HepG2 (cell line): ENCODE results near the gene CDCA5. TPM values are rescaled to one million over a fixed set of nuclear protein-coding genes. Genes with fewer than 3 reads are reported as not detected.

ENCODE experiments used
- GTF2F1 ChIP-seq: fragments of 150-350 bp; IDR thresholded peaks from 2 replicates; pipeline ENCODE4 v1.6.1; 2014; ENCODE audit warnings: low read length
- RNF2 ChIP-seq: fragments of 450-650 bp; conservative IDR thresholded peaks from 2 replicates; pipeline ENCODE4 v1.6.1; 2016; ENCODE audit warnings: low read depth
- TEAD2 ChIP-seq: sonication (generic); formaldehyde crosslinking; IDR thresholded peaks from 2 replicates; pipeline ENCODE4 v1.9.0; 2021; ENCODE audit warnings: missing genetic modification reagents
- TEAD3 ChIP-seq: optimal IDR thresholded peaks from 2 replicates; pipeline ENCODE3; 2016; ENCODE audit warnings: borderline replicate concordance
- ZNF205 ChIP-seq: IDR thresholded peaks from 2 replicates; pipeline ENCODE4 v1.6.1; 2018; ENCODE audit warnings: missing biosample characterization, missing genetic modification reagents
- ZNF441 ChIP-seq: sonication (generic); formaldehyde crosslinking; IDR thresholded peaks from 2 replicates; pipeline ENCODE4 v1.7.0; 2021; ENCODE audit warnings: missing genetic modification reagents, borderline replicate concordance
- ZNF713 ChIP-seq: sonication (generic); formaldehyde crosslinking; IDR thresholded peaks from 2 replicates; pipeline ENCODE4 v1.4.0; 2020; ENCODE audit warnings: mild to moderate bottlenecking, missing genetic modification reagents
- polyA plus RNA-seq, 8 experiments: library from polyadenylated mRNA; depleted of rRNA in 3 of 8; stranded (reverse) in 7 of 8; unstranded in 1 of 8; fragments of >200 nt; fragmentation: Illumina TruSeq in 4 of 8; extraction: Trizol in 4 of 8; gene quantifications; 2 replicates each; pipeline versions ENCODE4 v1.2.1 to v1.2.3, GENCODE V29; 2011 to 2016; ENCODE audit warnings: low read depth in 4 of 8, missing spikeins in 1 of 8, mixed read lengths in 1 of 8; ENCODE audit not compliant: insufficient read depth in 1 of 8
- total RNA-seq, 5 experiments: library from RNA; depleted of rRNA; stranded (reverse); fragments of >200 nt; fragmentation: Illumina TruSeq; extraction: Trizol; gene quantifications; 2 replicates each; pipeline ENCODE4 v1.2.3, GENCODE V29; 2016; ENCODE audit warnings: low read depth in 1 of 5
- TF ChIP-seq, protein P1 (sequence below): sonication (generic); formaldehyde crosslinking; IDR thresholded peaks from 2 replicates; pipeline ENCODE4 v1.4.0; 2020; ENCODE audit warnings: missing genetic modification reagents
- TF ChIP-seq, protein P2 (sequence below): sonication (generic); formaldehyde crosslinking; conservative IDR thresholded peaks from 2 replicates; pipeline ENCODE4 v1.4.0; 2020; ENCODE audit warnings: missing genetic modification reagents
- TF ChIP-seq, protein P3 (sequence below): IDR thresholded peaks from 2 replicates; pipeline ENCODE4 v1.6.1; 2016; ENCODE audit warnings: low read depth, missing genetic modification reagents, missing compliant biosample characterization
- TF ChIP-seq, protein P4 (sequence below): fragments of 450-650 bp; IDR thresholded peaks from 2 replicates; pipeline ENCODE4 v1.6.1; 2016
- TF ChIP-seq, protein P5 (sequence below): sonication (generic); formaldehyde crosslinking; IDR thresholded peaks from 2 replicates; pipeline ENCODE4 v1.4.0; 2020; ENCODE audit warnings: mild to moderate bottlenecking, low read depth, missing genetic modification reagents

CDCA5 gene
- total and polyA plus RNA-seq, 2 of the 13 experiments (the other 11 are each of a cell fraction or from before 2014, with no cell fraction given), result 13.5 to 50.6 TPM

DNA sequence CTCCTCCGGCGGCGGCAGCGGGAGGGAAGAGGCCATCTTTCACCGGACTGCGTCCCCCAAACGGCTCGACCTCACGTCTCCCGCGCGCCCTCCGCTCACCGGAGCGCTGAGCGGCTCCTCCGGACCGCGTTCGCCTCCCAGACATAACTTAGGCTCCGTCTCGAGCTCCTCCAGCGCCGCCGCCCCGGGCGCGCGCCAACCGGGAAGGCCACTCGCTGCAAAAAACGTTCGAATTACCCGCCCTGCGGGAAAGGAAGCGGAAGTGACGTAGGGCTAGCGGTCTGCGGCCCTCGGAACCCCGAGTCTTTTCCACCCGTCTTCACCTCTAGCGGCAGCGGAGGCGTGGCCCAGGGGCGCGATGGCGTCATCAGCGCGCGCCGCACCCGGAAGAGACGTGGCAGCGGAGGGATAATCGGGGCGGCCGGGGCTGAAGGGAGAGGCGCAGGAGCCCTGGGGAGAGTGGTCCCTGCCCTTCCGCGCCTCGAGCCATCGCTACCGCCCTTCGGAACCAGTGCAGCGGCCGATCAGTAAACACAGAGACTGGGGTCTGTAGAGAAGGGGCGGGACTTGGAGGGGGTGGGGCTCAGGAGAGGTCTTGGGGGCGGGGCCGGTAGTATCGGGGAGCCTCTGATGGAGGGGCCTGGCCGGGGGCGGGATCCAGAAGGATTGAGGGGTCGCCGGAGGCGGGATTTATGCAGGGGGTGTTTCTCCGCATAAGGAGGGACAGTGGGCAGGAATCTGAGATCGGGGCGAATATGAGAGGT, at the start of gene CDCA5, which contains the start of gene ZFPL1 (continued):
- TF ChIP-seq, protein P1, sequence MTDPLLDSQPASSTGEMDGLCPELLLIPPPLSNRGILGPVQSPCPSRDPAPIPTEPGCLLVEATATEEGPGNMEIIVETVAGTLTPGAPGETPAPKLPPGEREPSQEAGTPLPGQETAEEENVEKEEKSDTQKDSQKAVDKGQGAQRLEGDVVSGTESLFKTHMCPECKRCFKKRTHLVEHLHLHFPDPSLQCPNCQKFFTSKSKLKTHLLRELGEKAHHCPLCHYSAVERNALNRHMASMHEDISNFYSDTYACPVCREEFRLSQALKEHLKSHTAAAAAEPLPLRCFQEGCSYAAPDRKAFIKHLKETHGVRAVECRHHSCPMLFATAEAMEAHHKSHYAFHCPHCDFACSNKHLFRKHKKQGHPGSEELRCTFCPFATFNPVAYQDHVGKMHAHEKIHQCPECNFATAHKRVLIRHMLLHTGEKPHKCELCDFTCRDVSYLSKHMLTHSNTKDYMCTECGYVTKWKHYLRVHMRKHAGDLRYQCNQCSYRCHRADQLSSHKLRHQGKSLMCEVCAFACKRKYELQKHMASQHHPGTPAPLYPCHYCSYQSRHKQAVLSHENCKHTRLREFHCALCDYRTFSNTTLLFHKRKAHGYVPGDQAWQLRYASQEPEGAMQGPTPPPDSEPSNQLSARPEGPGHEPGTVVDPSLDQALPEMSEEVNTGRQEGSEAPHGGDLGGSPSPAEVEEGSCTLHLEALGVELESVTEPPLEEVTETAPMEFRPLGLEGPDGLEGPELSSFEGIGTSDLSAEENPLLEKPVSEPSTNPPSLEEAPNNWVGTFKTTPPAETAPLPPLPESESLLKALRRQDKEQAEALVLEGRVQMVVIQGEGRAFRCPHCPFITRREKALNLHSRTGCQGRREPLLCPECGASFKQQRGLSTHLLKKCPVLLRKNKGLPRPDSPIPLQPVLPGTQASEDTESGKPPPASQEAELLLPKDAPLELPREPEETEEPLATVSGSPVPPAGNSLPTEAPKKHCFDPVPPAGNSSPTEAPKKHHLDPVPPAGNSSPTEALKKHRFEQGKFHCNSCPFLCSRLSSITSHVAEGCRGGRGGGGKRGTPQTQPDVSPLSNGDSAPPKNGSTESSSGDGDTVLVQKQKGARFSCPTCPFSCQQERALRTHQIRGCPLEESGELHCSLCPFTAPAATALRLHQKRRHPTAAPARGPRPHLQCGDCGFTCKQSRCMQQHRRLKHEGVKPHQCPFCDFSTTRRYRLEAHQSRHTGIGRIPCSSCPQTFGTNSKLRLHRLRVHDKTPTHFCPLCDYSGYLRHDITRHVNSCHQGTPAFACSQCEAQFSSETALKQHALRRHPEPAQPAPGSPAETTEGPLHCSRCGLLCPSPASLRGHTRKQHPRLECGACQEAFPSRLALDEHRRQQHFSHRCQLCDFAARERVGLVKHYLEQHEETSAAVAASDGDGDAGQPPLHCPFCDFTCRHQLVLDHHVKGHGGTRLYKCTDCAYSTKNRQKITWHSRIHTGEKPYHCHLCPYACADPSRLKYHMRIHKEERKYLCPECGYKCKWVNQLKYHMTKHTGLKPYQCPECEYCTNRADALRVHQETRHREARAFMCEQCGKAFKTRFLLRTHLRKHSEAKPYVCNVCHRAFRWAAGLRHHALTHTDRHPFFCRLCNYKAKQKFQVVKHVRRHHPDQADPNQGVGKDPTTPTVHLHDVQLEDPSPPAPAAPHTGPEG (CRISPR knock-in tag), result no peak
- TF ChIP-seq TEAD2 (CRISPR knock-in tag) (no peak), TEAD3 (CRISPR knock-in tag) (peak; percentile 75), ZNF713 (peak; percentile 99; the same call in 1 of the 2 replicates), GTF2F1 (no peak), ZNF205 (peak; percentile 75), ZNF441 (CRISPR knock-in tag) (no peak), RNF2 (no peak)
- TF ChIP-seq, protein P2, sequence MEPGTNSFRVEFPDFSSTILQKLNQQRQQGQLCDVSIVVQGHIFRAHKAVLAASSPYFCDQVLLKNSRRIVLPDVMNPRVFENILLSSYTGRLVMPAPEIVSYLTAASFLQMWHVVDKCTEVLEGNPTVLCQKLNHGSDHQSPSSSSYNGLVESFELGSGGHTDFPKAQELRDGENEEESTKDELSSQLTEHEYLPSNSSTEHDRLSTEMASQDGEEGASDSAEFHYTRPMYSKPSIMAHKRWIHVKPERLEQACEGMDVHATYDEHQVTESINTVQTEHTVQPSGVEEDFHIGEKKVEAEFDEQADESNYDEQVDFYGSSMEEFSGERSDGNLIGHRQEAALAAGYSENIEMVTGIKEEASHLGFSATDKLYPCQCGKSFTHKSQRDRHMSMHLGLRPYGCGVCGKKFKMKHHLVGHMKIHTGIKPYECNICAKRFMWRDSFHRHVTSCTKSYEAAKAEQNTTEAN (CRISPR knock-in tag), result no peak
- TF ChIP-seq, protein P3, sequence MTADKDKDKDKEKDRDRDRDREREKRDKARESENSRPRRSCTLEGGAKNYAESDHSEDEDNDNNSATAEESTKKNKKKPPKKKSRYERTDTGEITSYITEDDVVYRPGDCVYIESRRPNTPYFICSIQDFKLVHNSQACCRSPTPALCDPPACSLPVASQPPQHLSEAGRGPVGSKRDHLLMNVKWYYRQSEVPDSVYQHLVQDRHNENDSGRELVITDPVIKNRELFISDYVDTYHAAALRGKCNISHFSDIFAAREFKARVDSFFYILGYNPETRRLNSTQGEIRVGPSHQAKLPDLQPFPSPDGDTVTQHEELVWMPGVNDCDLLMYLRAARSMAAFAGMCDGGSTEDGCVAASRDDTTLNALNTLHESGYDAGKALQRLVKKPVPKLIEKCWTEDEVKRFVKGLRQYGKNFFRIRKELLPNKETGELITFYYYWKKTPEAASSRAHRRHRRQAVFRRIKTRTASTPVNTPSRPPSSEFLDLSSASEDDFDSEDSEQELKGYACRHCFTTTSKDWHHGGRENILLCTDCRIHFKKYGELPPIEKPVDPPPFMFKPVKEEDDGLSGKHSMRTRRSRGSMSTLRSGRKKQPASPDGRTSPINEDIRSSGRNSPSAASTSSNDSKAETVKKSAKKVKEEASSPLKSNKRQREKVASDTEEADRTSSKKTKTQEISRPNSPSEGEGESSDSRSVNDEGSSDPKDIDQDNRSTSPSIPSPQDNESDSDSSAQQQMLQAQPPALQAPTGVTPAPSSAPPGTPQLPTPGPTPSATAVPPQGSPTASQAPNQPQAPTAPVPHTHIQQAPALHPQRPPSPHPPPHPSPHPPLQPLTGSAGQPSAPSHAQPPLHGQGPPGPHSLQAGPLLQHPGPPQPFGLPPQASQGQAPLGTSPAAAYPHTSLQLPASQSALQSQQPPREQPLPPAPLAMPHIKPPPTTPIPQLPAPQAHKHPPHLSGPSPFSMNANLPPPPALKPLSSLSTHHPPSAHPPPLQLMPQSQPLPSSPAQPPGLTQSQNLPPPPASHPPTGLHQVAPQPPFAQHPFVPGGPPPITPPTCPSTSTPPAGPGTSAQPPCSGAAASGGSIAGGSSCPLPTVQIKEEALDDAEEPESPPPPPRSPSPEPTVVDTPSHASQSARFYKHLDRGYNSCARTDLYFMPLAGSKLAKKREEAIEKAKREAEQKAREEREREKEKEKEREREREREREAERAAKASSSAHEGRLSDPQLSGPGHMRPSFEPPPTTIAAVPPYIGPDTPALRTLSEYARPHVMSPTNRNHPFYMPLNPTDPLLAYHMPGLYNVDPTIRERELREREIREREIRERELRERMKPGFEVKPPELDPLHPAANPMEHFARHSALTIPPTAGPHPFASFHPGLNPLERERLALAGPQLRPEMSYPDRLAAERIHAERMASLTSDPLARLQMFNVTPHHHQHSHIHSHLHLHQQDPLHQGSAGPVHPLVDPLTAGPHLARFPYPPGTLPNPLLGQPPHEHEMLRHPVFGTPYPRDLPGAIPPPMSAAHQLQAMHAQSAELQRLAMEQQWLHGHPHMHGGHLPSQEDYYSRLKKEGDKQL, result no peak
- TF ChIP-seq, protein P4, sequence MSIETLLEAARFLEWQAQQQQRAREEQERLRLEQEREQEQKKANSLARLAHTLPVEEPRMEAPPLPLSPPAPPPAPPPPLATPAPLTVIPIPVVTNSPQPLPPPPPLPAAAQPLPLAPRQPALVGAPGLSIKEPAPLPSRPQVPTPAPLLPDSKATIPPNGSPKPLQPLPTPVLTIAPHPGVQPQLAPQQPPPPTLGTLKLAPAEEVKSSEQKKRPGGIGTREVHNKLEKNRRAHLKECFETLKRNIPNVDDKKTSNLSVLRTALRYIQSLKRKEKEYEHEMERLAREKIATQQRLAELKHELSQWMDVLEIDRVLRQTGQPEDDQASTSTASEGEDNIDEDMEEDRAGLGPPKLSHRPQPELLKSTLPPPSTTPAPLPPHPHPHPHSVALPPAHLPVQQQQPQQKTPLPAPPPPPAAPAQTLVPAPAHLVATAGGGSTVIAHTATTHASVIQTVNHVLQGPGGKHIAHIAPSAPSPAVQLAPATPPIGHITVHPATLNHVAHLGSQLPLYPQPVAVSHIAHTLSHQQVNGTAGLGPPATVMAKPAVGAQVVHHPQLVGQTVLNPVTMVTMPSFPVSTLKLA, result peak; percentile 65
- TF ChIP-seq, protein P5, sequence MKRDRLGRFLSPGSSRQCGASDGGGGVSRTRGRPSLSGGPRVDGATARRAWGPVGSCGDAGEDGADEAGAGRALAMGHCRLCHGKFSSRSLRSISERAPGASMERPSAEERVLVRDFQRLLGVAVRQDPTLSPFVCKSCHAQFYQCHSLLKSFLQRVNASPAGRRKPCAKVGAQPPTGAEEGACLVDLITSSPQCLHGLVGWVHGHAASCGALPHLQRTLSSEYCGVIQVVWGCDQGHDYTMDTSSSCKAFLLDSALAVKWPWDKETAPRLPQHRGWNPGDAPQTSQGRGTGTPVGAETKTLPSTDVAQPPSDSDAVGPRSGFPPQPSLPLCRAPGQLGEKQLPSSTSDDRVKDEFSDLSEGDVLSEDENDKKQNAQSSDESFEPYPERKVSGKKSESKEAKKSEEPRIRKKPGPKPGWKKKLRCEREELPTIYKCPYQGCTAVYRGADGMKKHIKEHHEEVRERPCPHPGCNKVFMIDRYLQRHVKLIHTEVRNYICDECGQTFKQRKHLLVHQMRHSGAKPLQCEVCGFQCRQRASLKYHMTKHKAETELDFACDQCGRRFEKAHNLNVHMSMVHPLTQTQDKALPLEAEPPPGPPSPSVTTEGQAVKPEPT, result peak; percentile 77; the same call in 1 of the 2 replicates
